Esophagus squamous epithelium (tissue), 4 donors: Measurements from ENCODE around the gene PLA2G4F.

Source experiments
- POLR2A ChIP-seq, 4 donors: fragments of 450-650 bp; IDR thresholded peaks; one replicate each; pipeline ENCODE4 v1.6.1; 2017; ENCODE audit warnings: antibody characterized with exemption in 4 of 4, mild to moderate bottlenecking in 4 of 4, moderate library complexity in 3 of 4
- TF ChIP-seq, protein P1 (sequence below), 6 experiments: fragments of 450-650 bp in 4 of 6; fragments of 200-600 bp in 2 of 6; sonication (generic) in 2 of 6; IDR thresholded peaks; one replicate each; pipeline ENCODE4 v1.5.1; 2016 to 2019; ENCODE audit warnings: antibody characterized with exemption in 6 of 6, mild to moderate bottlenecking in 4 of 6, moderate library complexity in 4 of 6

DNA sequence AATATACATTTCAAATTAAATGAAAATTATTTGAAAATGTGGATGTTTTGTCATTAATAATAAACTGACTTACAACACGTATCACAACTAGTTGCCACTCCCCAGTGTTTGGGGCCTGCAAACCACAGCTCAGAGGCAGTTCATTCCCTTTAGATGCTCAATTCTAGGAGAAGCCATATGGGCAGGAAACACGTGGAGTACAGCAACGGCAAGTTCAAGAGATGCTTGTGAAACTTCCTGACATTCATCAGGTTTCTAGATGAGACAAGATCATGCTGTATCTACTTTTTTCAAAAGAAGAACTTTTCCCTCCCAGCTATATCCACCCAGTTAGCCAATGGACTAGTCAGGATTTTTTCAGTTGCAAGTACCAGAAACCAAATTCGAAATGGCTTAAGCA, 44.5 kb downstream of the PLA2G4F start:
- TF ChIP-seq, protein P1, sequence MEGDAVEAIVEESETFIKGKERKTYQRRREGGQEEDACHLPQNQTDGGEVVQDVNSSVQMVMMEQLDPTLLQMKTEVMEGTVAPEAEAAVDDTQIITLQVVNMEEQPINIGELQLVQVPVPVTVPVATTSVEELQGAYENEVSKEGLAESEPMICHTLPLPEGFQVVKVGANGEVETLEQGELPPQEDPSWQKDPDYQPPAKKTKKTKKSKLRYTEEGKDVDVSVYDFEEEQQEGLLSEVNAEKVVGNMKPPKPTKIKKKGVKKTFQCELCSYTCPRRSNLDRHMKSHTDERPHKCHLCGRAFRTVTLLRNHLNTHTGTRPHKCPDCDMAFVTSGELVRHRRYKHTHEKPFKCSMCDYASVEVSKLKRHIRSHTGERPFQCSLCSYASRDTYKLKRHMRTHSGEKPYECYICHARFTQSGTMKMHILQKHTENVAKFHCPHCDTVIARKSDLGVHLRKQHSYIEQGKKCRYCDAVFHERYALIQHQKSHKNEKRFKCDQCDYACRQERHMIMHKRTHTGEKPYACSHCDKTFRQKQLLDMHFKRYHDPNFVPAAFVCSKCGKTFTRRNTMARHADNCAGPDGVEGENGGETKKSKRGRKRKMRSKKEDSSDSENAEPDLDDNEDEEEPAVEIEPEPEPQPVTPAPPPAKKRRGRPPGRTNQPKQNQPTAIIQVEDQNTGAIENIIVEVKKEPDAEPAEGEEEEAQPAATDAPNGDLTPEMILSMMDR (IDR thresholded peaks at IDR 0.05): no peak
- no peak for TF ChIP-seq POLR2A (IDR thresholded peaks at IDR 0.05)
